NCI-H1048 (cell line): ENCODE results near the gene PPP1R36.
"Not testable (repeated sequence)": the region's sequence is repeated elsewhere in the genome, so short reads cannot be mapped to it uniquely, and the experiment has no call there.

Source experiments
- DNase-seq: peaks from one replicate; lab custom pipeline; 2025; lab: John Stamatoyannopoulos, UW

PPP1R36 gene

DNA sequence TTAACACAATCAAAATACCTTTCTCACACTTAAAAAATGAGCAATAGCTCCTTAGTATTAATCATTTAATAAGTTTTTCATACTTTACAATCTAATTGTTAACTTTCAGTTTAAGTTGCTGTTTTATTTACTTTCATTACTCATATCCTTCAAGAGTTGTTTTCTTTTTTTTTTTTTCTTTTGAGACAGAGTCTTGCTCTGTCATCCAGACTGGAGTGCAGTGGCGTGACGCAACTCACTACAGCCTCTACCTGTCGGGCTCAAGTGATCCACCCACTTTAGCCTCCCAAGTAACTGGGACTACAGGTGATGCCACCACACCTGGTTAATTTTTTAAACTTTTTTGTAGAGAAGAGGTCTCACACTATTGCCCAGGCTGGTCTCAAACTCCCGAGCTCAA, 29.1 kb upstream of the PPP1R36 start:
- no peak for DNase-seq

DNA sequence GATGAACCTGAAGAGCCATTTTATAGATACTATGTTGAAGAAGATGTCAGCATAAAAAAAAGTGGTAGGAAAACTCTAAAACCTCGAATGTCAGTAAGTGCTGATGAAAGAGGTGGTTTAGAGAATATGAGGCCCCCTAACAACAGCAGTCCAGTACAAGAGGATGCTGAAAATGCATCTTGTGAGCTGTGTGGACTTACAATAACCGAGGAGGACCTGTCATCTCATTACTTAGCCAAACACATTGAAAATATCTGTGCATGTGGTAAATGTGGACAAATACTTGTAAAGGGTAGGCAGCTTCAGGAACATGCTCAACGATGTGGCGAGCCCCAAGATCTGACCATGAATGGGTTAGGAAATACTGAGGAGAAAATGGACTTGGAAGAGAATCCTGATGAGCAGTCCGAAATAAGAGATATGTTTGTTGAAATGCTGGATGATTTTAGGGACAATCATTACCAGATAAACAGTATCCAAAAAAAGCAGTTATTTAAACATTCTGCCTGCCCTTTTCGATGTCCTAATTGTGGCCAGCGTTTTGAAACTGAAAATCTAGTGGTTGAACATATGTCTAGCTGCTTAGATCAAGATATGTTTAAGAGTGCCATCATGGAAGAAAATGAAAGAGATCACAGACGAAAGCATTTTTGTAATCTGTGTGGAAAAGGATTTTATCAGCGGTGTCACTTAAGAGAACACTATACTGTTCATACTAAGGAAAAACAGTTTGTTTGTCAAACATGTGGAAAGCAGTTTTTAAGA, 27.0 kb upstream of the PPP1R36 start:
- no peak for DNase-seq

DNA sequence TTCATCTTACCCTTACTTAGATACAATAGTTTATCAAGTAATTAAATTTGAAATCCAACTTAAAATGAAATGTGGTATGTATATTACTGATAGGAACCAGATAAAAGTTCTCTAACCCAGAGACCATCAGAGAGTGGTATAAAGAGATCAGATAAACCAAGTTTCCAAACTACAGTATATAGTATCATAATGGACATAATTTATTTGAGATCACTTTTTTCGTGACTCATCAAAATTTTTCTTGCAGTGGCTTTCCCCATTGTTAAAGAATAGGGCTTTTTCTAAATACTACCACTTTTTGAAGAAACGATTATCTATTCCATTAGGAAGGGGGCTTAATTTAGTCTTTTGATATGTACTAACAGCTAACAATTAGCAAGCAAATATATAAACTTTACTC, 24.4 kb upstream of the PPP1R36 start:
- no peak for DNase-seq

DNA sequence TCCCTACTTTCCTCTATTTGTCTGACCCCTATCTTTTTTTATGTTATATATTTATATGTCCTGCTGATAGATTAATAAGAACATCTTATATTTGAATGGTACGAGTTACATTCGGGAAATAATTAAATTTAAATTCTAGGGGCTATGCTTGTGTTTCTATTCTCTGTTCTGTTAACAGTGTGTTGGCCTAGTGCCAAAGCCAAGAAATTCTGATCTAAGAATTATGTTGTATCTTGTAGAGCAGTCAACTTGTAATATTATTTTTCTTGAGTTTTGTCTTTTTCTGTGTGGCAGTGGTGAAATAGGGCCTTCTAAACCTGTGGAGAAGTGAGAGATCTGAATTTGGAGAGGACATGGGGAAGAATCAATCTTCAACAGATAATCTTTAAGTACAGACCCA, 18.2 kb upstream of the PPP1R36 start:
- no peak for DNase-seq

DNA sequence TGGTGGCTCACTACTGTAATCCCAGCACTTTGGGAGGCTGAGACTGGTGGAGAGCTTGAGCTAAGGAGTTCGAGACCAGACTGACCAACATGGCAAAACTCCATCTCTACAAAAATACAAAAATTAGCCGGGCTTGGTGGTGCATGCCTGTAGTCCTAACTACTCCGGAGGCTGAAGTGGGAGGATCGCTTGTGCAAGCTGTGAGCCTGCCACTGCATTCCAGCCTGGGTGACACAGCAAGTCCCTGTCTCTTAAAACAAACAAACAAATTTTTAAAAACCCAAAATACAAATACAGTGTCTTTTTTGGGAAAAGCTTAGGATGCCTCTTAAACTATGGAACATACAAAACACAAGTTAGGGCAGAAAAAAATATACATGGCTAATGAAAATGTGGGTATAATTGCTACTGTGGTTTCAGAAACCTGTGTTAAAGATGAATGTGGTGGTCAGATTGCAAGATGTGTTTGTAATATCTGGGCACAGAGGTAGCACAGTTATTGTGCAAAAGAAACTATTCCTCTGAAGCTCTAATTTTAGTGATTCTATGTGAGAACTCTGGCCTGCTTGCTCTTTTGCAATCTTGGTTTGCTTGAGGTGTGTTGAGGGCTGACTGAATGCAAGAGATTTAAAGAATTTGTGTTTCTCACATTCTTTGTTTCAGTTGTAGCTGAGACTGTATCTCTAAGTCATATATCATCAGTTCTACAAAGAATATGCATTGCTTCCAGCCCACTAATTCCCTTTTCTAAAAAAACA, 13.1 kb upstream of the PPP1R36 start:
- DNase-seq, result no peak

DNA sequence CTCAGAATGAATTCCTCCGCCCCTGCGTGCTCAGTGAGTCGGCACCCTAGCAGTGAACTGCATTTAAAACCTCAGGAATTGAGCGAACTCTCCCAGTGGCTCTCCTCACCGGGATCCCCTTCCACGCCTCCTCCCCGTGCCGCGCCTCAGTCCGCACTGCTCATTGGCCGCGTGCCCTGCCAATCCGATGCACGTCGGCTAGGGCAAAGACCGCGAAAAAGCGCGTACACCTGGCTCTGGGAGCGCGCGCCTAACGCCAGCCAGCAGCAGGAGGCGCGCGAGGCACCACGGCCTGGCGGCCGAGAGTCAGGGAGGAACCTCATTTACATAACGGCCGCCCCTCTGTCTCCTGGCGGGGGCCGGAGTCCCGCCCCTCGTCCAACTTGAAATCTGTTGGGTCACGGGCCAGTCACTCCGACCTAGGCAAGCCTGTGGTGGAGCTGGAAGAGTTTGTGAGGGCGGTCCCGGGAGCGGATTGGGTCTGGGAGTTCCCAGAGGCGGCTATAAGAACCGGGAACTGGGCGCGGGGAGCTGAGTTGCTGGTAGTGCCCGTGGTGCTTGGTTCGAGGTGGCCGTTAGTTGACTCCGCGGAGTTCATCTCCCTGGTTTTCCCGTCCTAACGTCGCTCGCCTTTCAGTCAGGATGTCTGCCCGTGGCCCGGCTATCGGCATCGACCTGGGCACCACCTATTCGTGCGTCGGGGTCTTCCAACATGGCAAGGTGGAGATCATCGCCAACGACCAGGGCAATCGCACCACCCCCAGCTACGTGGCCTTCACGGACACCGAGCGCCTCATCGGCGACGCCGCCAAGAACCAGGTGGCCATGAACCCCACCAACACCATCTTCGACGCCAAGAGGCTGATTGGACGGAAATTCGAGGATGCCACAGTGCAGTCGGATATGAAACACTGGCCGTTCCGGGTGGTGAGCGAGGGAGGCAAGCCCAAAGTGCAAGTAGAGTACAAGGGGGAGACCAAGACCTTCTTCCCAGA, 9.3 kb upstream of the PPP1R36 start, which contains the start of gene HSPA2:
HSPA2 (plus strand) TSS at position 534 of the 995 bp plus-strand sequence; CDS start at position 643, 109 bp downstream.
- peak; percentile 73 for DNase-seq

DNA sequence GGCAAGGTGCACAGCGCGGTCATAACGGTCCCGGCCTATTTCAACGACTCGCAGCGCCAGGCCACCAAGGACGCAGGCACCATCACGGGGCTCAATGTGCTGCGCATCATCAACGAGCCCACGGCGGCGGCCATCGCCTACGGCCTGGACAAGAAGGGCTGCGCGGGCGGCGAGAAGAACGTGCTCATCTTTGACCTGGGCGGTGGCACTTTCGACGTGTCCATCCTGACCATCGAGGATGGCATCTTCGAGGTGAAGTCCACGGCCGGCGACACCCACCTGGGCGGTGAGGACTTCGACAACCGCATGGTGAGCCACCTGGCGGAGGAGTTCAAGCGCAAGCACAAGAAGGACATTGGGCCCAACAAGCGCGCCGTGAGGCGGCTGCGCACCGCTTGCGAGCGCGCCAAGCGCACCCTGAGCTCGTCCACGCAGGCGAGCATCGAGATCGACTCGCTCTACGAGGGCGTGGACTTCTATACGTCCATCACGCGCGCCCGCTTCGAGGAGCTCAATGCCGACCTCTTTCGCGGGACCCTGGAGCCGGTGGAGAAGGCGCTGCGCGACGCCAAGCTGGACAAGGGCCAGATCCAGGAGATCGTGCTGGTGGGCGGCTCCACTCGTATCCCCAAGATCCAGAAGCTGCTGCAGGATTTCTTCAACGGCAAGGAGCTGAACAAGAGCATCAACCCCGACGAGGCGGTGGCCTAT, 8.3 kb upstream of the PPP1R36 start:
- DNase-seq, result no peak

DNA sequence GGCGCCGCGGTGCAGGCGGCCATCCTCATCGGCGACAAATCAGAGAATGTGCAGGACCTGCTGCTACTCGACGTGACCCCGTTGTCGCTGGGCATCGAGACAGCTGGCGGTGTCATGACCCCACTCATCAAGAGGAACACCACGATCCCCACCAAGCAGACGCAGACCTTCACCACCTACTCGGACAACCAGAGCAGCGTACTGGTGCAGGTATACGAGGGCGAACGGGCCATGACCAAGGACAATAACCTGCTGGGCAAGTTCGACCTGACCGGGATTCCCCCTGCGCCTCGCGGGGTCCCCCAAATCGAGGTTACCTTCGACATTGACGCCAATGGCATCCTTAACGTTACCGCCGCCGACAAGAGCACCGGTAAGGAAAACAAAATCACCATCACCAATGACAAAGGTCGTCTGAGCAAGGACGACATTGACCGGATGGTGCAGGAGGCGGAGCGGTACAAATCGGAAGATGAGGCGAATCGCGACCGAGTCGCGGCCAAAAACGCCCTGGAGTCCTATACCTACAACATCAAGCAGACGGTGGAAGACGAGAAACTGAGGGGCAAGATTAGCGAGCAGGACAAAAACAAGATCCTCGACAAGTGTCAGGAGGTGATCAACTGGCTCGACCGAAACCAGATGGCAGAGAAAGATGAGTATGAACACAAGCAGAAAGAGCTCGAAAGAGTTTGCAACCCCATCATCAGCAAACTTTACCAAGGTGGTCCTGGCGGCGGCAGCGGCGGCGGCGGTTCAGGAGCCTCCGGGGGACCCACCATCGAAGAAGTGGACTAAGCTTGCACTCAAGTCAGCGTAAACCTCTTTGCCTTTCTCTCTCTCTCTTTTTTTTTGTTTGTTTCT, 7.6 kb upstream of the PPP1R36 start:
- DNase-seq, result no peak

DNA sequence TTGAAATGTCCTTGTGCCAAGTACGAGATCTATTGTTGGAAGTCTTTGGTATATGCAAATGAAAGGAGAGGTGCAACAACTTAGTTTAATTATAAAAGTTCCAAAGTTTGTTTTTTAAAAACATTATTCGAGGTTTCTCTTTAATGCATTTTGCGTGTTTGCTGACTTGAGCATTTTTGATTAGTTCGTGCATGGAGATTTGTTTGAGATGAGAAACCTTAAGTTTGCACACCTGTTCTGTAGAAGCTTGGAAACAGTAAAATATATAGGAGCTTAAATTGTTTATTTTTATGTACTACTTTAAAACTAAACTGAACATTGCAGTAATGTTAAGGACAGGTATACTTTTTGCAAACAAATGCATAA, 6.9 kb upstream of the PPP1R36 start:
- no peak for DNase-seq

DNA sequence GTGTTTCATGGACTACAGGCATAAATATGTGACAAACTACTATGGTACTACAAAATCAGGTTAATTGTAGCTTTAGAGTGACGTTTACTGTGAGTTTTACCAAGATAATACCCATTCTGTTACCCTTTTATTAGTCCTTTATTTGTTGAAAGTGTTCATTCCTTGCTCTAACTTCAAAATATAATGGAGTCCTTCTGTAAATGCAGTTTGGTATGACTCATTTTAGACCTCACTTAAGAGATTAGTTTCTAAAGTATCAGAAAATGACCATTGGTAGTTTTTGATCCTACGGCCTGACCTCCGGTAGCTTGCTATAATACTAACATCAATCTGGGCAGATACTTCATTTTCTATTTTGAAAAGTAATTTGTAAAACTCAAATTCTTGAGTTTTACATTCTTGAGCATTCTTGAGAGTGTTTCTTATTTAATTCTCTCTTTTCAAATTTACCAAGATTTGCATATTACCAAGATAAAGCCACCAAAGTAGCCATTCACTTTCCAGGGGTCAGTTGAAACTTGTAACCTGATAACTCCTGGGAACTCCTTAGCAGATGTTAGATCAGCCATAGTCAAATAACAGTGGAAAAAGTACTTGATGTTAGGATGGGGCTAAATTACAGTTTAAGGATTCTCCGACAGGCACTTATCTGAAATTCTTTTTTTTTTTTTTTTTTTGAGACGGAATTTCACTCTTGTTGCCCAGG, 5.0 kb upstream of the PPP1R36 start:
- DNase-seq, result no peak

DNA sequence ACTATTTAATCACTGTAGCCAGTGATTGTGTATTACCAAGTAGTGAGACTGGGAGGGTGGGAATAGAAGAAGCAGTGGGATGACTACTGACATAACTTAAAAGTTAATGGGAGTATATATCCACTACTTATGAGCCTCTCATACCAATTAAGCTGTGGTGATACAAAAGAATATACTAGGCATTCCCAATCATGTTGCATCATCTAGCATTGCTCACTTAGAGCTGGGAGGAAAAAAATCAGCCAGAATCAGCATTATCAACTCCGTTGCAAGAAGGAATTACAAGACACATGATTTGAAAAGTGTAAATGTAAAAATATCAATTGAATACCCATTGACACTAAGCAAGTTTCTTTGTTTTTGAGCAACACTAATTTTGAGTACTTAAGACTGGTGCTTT, 745 bp upstream of the PPP1R36 start:
- no peak for DNase-seq

DNA sequence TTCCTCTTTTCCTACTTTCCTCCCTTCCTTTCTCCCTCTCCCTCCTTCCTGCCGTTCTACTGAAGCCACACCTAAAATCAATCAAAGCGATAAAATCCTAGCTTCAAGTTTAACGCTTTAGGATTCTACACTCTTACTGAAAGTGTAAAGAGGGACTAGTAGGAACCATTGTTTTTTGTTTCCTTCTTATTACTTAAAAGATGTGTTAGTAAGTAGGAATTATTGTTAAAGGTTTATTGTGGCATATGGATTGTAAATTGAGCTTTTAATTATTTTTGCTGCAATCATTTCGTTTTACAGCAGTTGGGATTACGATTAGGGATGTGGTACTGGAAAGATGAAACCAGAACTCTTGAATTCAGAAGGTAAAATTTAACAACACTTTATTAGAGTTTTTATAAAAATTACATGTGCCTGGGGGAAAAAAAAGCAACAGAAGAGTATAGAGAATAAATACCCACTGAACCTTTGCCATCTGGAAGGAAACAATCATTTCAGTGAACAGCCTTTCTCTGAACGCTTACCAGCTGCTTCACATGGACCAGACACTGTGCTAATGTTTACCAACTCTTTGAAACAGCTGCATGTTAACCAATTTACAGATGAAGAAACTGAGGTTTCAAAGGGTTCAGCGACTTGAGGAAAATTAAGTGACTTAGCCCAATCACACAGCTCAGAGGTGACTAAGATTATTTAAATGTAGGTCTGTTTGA, 1.0 kb downstream of the PPP1R36 start:
- no peak for DNase-seq

DNA sequence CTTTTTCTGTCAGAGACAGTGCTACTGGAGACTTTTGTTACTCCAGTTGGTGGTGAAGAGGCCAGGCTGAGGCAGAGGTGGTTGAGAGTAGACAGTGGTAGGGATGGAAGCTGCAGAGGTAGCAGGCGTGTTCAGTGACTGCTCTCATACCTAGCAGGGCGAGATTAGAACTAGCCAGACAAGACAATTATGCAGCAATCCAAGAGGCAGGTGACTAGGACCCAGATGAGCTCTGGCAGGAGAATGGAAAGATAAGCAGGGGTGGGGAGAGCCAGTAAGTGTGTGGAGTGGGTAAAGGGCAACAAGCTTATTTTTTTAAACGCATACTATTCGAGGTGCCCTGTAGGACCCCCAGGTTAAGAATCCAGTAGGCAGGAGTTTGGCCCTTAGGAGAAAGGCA, 4.8 kb downstream of the PPP1R36 start:
- DNase-seq, result no peak

DNA sequence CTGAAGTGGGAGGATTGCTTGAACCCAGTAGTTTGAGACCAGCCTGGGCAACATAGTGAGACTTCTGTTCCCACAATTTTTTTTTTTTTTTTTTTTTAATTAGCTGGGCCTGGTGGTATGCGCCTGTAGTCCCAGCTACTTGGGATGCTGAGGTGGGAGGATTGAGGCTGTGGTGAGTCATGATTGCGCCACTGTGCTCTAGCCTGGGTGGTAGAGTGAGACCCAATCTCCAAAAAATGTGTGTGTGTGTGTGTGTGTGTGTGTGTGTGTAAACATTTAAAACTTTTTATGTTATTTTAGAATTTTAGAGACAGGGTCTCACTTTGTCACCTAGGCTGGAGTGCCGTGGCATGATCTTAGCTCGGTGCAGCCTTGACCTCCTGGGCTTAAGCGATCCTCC, 6.8 kb downstream of the PPP1R36 start:
- DNase-seq, result no peak

DNA sequence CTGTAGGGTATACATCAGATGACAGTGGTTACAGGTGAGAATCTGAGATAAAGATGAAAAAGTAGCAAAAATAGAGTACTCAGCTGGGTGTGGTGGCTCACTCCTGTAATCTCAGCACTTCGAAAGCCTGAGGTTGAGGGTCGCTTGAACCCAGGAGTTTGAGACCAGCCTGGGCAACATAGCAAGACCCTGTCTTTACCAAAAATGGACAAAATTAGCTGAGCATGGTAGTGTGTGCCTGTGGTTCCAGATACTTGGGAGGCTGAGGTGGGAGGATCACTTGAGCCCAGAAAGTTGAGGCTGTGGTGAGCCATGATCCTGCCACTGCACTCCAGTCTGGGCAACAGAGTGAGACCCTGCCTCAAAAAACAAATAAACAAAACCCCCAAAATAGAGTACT, 8.5 kb downstream of the PPP1R36 start:
- not testable (repeated sequence) for DNase-seq

DNA sequence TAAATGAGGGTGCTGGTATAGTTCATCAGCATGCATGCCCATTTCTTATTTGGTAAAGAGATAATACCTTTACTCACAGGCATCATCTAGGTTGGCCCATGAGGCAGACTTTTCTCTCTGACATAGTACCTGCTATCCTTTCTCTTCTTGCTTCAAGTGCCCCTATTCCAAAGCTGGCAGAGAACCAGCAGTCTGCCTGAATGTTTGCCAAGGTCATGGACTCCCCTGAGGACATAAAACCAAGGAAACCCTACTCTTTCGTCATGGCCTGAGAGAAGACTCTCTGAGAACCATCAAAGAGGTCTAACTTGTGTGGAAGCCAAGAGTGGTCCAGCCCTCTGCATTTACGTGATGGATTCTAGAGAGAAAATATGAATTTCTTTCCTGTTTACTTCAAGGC, 11.9 kb downstream of the PPP1R36 start:
- DNase-seq, result no peak

DNA sequence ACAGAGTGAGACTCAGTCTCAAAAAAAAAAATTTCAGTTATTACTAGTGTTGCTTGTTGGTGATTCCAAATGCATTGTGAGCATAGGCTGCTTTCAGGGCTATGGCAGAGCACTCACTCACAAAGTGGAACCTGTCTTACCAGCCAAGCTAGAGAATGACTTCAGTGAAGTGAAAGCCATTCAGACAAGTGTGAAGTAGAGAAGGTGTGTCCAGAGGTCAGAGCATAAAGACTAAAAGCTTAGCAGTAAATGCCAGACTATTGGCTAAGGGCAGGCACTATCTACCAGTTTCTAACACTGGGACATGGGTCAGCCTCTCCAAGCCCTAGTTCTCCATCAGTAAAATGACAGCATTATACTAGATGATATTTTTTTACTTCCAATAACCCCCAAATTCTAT, 12.7 kb downstream of the PPP1R36 start:
- DNase-seq, result no peak

DNA sequence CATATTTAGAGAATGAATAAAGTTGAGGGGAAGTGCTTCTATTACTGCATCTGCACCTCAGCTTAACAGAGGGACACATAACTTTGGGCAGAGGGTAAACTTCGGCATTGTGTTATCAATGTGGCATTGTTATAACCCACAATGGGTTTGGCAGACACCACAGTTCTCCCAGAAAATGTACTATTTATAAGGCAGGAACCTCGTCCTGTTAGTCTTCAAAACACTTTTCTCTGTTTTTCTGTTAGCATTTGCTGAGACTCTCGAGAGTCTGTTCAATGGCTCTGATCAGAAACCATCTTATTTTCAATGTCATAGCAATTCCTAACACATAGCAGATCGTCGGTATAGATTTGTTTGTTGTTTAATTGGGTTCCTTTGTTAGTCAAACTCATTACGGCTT, 13.9 kb downstream of the PPP1R36 start:
- no peak for DNase-seq

DNA sequence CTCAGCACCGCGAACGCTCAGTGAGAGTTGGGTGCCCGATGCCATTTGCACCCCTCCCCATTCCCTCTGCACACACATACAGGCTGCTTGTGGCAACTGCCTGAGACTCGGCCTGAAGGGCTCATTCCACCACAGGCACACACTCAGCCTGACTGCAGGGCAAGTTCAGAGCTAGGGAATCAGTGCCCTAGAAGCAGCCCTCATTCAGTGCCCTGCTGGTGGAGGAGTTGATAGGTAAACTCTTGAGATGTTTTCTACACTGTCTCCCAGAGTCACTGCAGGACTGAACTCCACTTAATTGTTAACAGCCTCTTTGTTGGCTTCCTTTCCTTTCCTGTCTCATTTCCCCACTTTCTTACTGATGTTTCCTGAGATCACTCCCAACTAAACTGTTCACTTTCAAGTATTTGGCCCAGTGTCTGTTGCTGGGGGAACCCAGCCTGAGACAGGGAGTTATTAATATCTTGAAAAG, 16.9 kb downstream of the PPP1R36 start:
- DNase-seq, result no peak
